Choroid plexus epithelial cell (primary cell): Measurements from ENCODE around the gene NPTXR.

Experiments used
- DNase-seq: peaks from one replicate; pipeline ENCODE4 v3.0.0-alpha.2; 2010; ENCODE audit warnings: low read depth
- H3K4me3 ChIP-seq: 2 replicates; pipeline ENCODE4 v1.5.1; 2011; ENCODE audit warnings: low read depth, mild to moderate bottlenecking, control low read depth, low read length, moderate library complexity
- CTCF ChIP-seq: conservative IDR thresholded peaks from 2 replicates; pipeline ENCODE4 v1.5.1; 2011; ENCODE audit warnings: low read depth, mild to moderate bottlenecking, control low read depth, inconsistent platforms, low read length, moderate library complexity

Gene NPTXR

GRCh38 chr22:38835888-38836301, 7.9 kb downstream of the NPTXR start:
- no peak overlapping the region for H3K4me3 ChIP-seq
- DNase-seq, result peak; percentile 19
- no peak for TF ChIP-seq CTCF

GRCh38 chr22:38834991-38835390, 8.8 kb downstream of the NPTXR start:
- DNase-seq, result no peak
- H3K4me3 ChIP-seq, result no peak overlapping the region
- TF ChIP-seq CTCF, result no peak

GRCh38 chr22:38834215-38834953, 9.4 kb downstream of the NPTXR start:
- TF ChIP-seq CTCF, result no peak
- no peak overlapping the region for H3K4me3 ChIP-seq
- DNase-seq, result no peak

- H3K4me3 ChIP-seq, result no peak overlapping the region
- TF ChIP-seq CTCF, result no peak
- no peak for DNase-seq
Observed at GRCh38 chr22:38833061-38833460, 10.8 kb downstream of the NPTXR start.

- no peak for TF ChIP-seq CTCF
- DNase-seq, result no peak
- H3K4me3 ChIP-seq, result no peak overlapping the region
Observed at GRCh38 chr22:38832005-38832978, 11.5 kb downstream of the NPTXR start.

GRCh38 chr22:38831166-38831945, 12.5 kb downstream of the NPTXR start:
- TF ChIP-seq CTCF, result no peak
- DNase-seq, result peak; percentile 76
- no peak overlapping the region for H3K4me3 ChIP-seq
